Spinal cord (tissue), 10 donors: ENCODE data around the gene OSBPL8. TPM values are rescaled to one million over a fixed set of nuclear protein-coding genes. Genes with fewer than 3 reads are reported as not detected.
"Not testable (repeated sequence)": the region's sequence is repeated elsewhere in the genome, so short reads cannot be mapped to it uniquely, and the experiment has no call there.

Source experiments
- DNase-seq, 6 donors: peaks; one replicate each; pipeline versions ENCODE4 v3.0.0 to v3.0.0-alpha.2; 2013 to 2015; ENCODE audit warnings: low spot score in 6 of 6, low read depth in 4 of 6
- H3K27ac ChIP-seq: one replicate; pipeline ENCODE4 v1.5.1; 2013; ENCODE audit warnings: low read depth, low read length, control low read depth
- H3K27me3 ChIP-seq: one replicate; pipeline ENCODE4 v1.6.1; 2013; ENCODE audit warnings: low read length; ENCODE audit not compliant: control insufficient read depth, insufficient read depth
- H3K36me3 ChIP-seq: one replicate; pipeline ENCODE4 v1.6.1; 2013; ENCODE audit warnings: low read length; ENCODE audit not compliant: control insufficient read depth, insufficient read depth
- H3K4me1 ChIP-seq: one replicate; pipeline ENCODE4 v1.6.1; 2013; ENCODE audit warnings: low read length; ENCODE audit not compliant: control insufficient read depth, insufficient read depth
- H3K4me3 ChIP-seq: one replicate; pipeline ENCODE4 v1.5.1; 2013; ENCODE audit warnings: low read depth, low read length, control low read depth
- H3K9me3 ChIP-seq: one replicate; pipeline ENCODE4 v1.6.1; 2013; ENCODE audit warnings: low read length; ENCODE audit not compliant: control insufficient read depth, insufficient read depth
- WGBS: methylation state at CpG from one replicate; pipeline ENCODE4 v1.1.5; 2013; ENCODE audit warnings: missing lambda C conversion rate; ENCODE audit not compliant: insufficient coverage; 5-methylcytosine and 5-hydroxymethylcytosine counted together
- polyA plus RNA-seq, 2 donors: library from polyadenylated mRNA; unstranded; fragments of 120-200 nt; gene quantifications; one replicate each; pipeline ENCODE4 v1.2.1, GENCODE V29; 2013; ENCODE audit not compliant: insufficient read length in 2 of 2
- total RNA-seq, 2 donors: library from RNA; depleted of rRNA in 1 of 2; stranded (reverse); fragments of 120-200 nt in 1 of 2; fragments of >200 nt in 1 of 2; gene quantifications; one replicate each; pipeline versions ENCODE4 v1.2.3 to v1.2.4, GENCODE V29; 2013 to 2014
- donor health status: healthy.

The OSBPL8 gene
- total and polyA plus RNA-seq, 4 donors, result 34.1 to 149 (median 56.9) TPM

DNA sequence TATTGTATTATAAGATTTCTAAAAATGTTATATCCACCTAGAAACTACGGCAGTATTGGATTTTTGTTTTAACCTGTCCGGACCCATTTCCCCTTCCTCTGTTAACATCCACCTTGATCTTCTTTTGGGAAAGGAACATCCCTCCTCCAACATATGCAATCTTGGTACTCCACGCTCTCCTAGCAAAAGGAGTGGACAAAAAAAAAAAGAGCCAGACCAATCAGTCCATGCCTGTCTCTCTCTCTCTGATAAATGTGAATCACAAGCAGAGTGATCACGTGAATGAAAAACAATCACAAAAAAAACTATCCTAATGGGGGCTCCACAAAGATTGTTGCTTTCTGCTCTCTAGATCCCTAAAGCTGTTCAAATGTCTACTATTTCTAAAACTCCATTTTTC is 27.1 kb downstream of the OSBPL8 start:
- no peak for DNase-seq
- Histone ChIP-seq H3K4me3 (no peak overlapping the region), H3K9me3 (peaks cover 3% of the 10 kb centered on the region), H3K36me3 (no peaks in the 10 kb centered on the region), H3K4me1 (no peaks in the 10 kb centered on the region), H3K27ac (no peak overlapping the region), H3K27me3 (no peaks in the 10 kb centered on the region)
- WGBS, result no CpG with 5 or more reads among the region's 4 CpGs

DNA sequence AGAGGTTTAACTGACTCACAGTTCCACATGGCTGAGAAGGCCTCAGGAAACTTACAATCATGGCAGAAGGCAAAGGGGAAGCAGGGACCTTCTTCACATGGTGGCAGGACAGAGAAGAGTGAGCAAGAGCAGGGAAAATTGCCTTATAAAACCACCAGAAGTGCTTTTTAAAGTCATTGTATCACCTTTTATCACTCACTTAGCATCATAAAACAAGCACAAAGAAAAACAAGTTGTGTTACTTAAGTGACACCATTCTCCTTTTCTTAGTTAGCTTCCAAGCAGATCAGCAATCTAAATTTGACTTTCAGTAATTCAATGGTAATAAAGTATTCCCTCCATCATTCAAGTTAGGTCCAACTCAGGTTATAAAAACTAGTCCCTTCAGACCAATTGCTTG is 28.5 kb downstream of the OSBPL8 start:
- no peak for DNase-seq
- Histone ChIP-seq H3K27me3 (no peaks in the 10 kb centered on the region), H3K27ac (no peak overlapping the region), H3K9me3 (peaks cover 3% of the 10 kb centered on the region), H3K4me3 (no peak overlapping the region), H3K36me3 (no peaks in the 10 kb centered on the region), H3K4me1 (no peaks in the 10 kb centered on the region)

DNA sequence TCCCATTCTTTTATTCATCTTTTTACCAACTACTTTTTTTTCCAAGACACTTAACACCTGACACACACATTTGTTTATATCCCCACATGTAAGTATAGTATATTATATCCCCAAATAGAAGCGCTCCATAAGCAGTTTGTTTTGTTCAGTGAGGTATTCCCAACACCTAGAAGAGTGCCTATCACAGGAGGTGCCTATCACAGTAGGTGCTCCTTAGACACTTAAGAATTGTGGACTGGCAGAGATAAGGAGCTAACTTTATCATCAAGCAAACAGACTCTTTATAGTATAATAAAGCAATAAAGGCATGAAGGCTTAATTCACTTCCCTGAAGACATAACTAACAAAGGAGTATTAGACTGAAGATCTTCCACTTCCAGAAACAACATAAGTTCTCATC is 29.1 kb downstream of the OSBPL8 start:
- H3K27me3 ChIP-seq, result no peaks in the 10 kb centered on the region
- no CpG with 5 or more reads among the region's 1 CpG for WGBS
- H3K36me3 ChIP-seq, result no peaks in the 10 kb centered on the region
- H3K4me3 ChIP-seq, result no peak overlapping the region
- no peak overlapping the region for H3K27ac ChIP-seq
- DNase-seq, result no peak
- peaks cover 3% of the 10 kb centered on the region for H3K9me3 ChIP-seq
- H3K4me1 ChIP-seq, result no peaks in the 10 kb centered on the region

DNA sequence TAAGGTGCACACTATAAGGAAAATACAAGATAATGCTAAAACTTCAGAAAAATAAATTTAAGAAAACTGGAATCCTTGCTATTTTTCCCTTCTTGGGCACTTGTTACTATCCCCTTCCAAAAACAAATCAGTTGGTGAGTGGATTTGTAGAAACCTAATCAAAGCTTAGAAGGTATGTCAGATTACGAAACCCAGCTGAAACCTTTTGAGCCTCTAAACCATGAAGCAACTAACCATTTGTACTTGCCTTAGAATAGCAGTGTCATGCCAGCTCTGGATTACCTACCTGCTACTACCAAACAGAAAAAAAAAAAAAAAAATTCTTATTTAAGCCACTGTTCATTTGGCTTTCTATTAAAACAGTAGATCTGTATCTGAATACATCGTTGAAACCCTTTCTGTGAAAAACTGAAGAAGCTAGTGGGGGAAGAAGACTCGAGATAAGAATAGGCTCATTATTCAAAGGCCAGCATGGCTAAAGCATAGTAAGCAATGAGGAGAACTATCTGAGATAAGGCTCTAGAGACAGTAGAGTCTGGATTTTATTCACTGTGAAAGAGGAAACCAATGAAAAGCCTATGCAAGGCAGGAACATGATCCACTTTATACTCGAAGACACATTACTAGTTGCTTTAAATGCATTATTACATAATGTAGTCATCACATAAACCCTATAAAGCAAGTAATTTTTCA is 30.2 kb downstream of the OSBPL8 start:
- H3K4me3 ChIP-seq, result no peak overlapping the region
- no peaks in the 10 kb centered on the region for H3K36me3 ChIP-seq
- no peaks in the 10 kb centered on the region for H3K9me3 ChIP-seq
- no peaks in the 10 kb centered on the region for H3K27me3 ChIP-seq
- 80% methylated on average over 1 of the region's 4 CpGs for WGBS
- no peak overlapping the region for H3K27ac ChIP-seq
- H3K4me1 ChIP-seq, result no peaks in the 10 kb centered on the region
- DNase-seq, result peak in 1 of 6 donors; percentile 6

DNA sequence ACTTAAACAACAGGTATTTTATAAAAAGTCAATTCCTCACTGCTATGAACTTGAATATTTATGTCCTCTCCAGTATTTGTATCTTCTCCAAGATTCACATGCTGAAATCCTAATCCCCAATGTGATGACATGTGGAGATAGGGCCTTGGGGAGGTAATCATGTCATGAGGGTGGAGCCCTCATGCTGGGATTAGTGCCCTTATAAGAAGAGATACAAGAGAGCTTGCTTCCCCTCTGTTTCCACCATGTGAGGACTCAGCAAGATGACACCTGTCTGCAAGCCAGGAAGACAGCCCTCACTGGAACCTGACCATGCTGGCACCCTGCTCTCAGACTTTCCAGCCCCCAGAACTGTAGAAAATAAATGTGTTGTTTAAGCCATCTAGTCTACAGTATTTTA is 36.2 kb downstream of the OSBPL8 start:
- H3K4me3 ChIP-seq, result no peak overlapping the region
- H3K9me3 ChIP-seq, result peaks cover 2% of the 10 kb centered on the region
- H3K27ac ChIP-seq, result no peak overlapping the region
- DNase-seq, result no peak
- no peaks in the 10 kb centered on the region for H3K4me1 ChIP-seq
- H3K27me3 ChIP-seq, result no peaks in the 10 kb centered on the region
- H3K36me3 ChIP-seq, result no peaks in the 10 kb centered on the region

DNA sequence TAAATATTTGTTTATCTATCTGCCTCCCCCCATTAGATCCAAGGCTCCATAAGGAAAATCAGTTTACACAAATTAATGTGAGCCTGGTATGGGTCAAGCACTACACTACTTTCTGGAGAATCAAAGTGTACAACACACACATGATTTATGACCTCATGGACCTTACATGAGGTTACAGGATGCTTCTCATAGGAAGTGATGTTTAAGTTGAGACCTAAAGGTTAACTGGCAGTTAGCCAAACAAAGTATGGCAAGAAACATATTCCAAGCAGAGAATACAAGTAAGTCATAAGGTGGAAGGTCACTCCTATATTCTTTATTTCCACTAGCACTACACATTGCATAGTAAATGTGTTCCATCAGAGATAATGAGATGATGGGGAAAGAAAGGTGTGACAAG is 39.2 kb downstream of the OSBPL8 start:
- Histone ChIP-seq H3K4me1 (peaks cover 2% of the 10 kb centered on the region), H3K27me3 (no peaks in the 10 kb centered on the region), H3K9me3 (peaks cover 2% of the 10 kb centered on the region)

DNA sequence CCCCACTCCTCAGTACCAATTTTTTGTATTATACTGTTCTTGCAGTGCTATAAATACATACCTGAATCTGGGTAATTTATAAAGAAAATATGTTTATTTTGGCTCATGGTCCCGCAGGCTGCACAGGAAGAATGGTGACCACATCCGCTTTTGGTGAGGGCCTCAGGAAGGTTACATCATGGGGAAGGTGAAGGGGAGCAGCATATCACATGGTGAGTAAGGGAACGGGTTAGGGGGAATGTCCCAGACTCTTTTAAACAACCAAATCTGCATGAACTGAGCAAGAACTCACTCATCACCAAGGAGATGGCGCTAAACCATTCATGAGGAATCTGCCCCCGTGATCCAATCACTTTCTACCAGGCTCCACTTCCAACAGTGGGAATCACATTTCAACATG is 40.0 kb downstream of the OSBPL8 start:
- no peak for DNase-seq
- H3K4me1 ChIP-seq, result peaks cover 2% of the 10 kb centered on the region
- no peak overlapping the region for H3K27ac ChIP-seq
- H3K9me3 ChIP-seq, result peaks cover 2% of the 10 kb centered on the region
- no peaks in the 10 kb centered on the region for H3K36me3 ChIP-seq
- WGBS, result 100% methylated on average over 3 of the region's 5 CpGs
- H3K27me3 ChIP-seq, result no peaks in the 10 kb centered on the region
- no peak overlapping the region for H3K4me3 ChIP-seq

More for the DNA sequence above, 39.2 kb downstream of the OSBPL8 start:
- Histone ChIP-seq H3K4me3 (no peak overlapping the region), H3K27ac (no peak overlapping the region), H3K36me3 (no peaks in the 10 kb centered on the region)
- DNase-seq, result no peak

DNA sequence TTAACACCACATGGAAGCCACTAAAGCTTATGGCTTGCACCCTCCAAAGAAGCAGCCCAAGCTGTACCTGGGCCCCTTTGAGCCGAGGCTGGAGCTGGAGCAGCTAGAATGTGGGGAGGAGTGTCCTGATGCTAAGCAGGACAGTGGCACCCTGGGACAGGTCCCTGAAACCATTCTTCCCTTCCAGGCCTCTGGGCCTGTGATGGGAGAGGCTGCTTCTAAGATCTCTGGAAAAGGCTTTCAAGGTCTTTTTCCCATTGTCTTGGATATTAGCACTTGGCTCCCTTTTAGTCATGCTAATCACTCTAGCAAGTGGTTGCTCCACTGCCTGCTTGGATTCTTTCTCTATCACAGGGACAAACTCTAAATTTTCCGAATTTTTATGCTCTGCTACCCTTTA is 40.9 kb downstream of the OSBPL8 start:
- Histone ChIP-seq H3K4me1 (peaks cover 2% of the 10 kb centered on the region), H3K36me3 (no peaks in the 10 kb centered on the region), H3K4me3 (no peak overlapping the region), H3K27me3 (no peaks in the 10 kb centered on the region), H3K27ac (no peak overlapping the region), H3K9me3 (peaks cover 2% of the 10 kb centered on the region)
- DNase-seq, result no peak
- WGBS, result no CpG with 5 or more reads among the region's 2 CpGs

DNA sequence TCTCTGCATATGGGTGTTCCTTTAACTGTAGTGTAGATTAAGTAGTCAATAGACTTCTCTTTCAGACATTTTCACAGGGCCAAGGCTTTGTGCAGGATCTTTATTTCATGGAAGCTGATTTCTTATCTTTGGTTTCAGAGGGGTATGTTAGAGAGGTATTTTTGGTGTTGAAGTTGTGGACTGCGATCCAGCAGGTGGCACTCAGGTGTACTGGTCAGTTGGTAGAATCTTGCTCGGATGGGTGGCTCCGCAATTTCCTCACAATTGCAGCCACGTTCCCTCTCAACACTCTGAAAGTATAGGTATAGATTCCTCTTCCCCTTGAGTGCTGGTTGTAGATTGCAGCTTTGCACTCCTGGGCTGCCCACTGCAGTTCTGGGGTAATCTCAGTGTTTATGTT is 44.3 kb downstream of the OSBPL8 start:
- DNase-seq, result no peak
- no peaks in the 10 kb centered on the region for H3K27me3 ChIP-seq
- H3K27ac ChIP-seq, result no peak overlapping the region
- no peaks in the 10 kb centered on the region for H3K9me3 ChIP-seq
- no peaks in the 10 kb centered on the region for H3K36me3 ChIP-seq
- no CpG with 5 or more reads among the region's 4 CpGs for WGBS
- H3K4me3 ChIP-seq, result no peak overlapping the region
- H3K4me1 ChIP-seq, result peaks cover 2% of the 10 kb centered on the region

DNA sequence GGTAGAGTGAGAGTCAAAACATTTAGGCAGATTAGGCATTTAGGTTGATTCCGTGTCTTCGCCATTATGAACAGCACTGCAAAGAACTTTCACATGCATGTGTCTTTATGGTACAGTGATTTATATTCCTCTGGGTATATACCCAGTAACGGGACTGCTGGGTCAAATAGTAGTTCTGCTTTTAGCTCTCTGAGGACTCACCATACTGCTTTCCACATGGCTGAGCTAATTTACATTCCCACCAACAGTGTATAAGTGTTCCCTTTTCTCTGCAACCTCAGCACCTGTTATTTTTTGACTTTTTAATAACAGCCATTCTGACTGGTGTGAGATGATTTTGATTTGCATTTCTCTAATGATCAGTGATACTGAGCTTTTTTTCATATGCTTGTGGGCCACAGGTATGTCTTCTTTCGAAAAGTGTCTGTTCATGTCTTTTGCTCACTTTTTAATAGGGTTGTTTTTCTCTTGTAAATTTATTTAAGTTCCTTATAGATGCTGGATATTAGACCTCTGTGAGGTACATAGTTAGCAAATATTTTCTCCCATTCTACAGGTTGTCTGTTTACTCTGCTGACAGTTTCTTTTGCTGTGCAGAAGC is 48.4 kb downstream of the OSBPL8 start:
- H3K4me3 ChIP-seq, H3K9me3 ChIP-seq, DNase-seq, H3K36me3 ChIP-seq, H3K4me1 ChIP-seq, H3K27me3 ChIP-seq, H3K27ac ChIP-seq: not testable (repeated sequence)
- 100% methylated on average over 1 of the region's 4 CpGs for WGBS
